Right lobe of liver (tissue), 6 donors: ENCODE data around the gene EEFSEC. TPM values are rescaled to one million over a fixed set of nuclear protein-coding genes. Genes with fewer than 3 reads are reported as not detected.

Source experiments
- ATAC-seq, 4 donors: fragments of 200-7000 bp; cut with Tn5 transposase; one replicate each; pipeline ENCODE4 v1.9.1; 2020; ENCODE audit warnings: mild to moderate bottlenecking in 4 of 4, moderate library complexity in 4 of 4
- DNase-seq, 3 donors: peaks; one replicate each; pipeline ENCODE4 v3.0.0-alpha.2; 2020
- H3K27ac ChIP-seq, 3 donors: fragments of 200-600 bp; one replicate each; pipeline ENCODE4 v1.8.0; 2022
- H3K27me3 ChIP-seq, 2 donors: fragments of 200-600 bp; one replicate each; pipeline ENCODE4 v1.8.0; 2022
- H3K36me3 ChIP-seq, 4 donors: fragments of 200-600 bp; sonication (generic) in 1 of 4; one replicate each; pipeline versions ENCODE4 v1.5.1 to v1.8.0; 2017 to 2022; ENCODE audit warnings: control low read depth in 1 of 4
- H3K4me1 ChIP-seq, 4 donors: fragments of 200-600 bp; sonication (generic) in 1 of 4; one replicate each; pipeline versions ENCODE4 v1.5.1 to v1.8.0; 2017 to 2022; ENCODE audit warnings: control low read depth in 1 of 4
- H3K4me3 ChIP-seq, 3 donors: fragments of 200-600 bp; one replicate each; pipeline ENCODE4 v1.8.0; 2022
- H3K9me3 ChIP-seq, 4 donors: fragments of 200-600 bp; sonication (generic) in 1 of 4; one replicate each; pipeline versions ENCODE4 v1.5.1 to v1.8.0; 2017 to 2022; ENCODE audit warnings: control low read depth in 1 of 4
- POLR2A ChIP-seq: fragments of 450-650 bp; IDR thresholded peaks from one replicate; pipeline ENCODE4 v1.6.1; 2017; ENCODE audit warnings: antibody characterized with exemption, mild to moderate bottlenecking
- WGBS: methylation state at CpG from one replicate; pipeline ENCODE4 v1.1.6; 2018; ENCODE audit warnings: low coverage, low lambda C conversion rate; ENCODE audit not compliant: insufficient coverage; ENCODE audit errors: missing lambda C conversion rate; 5-methylcytosine and 5-hydroxymethylcytosine counted together
- intact Hi-C, 2 donors: fragments of 100-400 bp; cut with DNase I; formaldehyde crosslinking; loops; one replicate each; pipeline versions ENCODE4 v1.11.2 to v1.14.1; 2022
- total RNA-seq, 6 experiments: library from RNA; depleted of rRNA in 2 of 6; stranded (reverse); fragments of >200 nt in 2 of 6; fragmentation: NEBNext Ultra II Directional in 3 of 6; extraction: Animal tissue kit (Norgen Biotek cat#: 25700) in 3 of 6; gene quantifications; one replicate each; pipeline versions ENCODE4 v1.1.0 to v1.2.4, GENCODE V29; 2016 to 2023
- TF ChIP-seq, protein P1 (sequence below), 4 donors: fragments of 200-600 bp in 3 of 4; fragments of 450-650 bp in 1 of 4; IDR thresholded peaks; one replicate each; pipeline versions ENCODE4 v1.5.1 to v1.8.0; 2016 to 2022; ENCODE audit warnings: antibody characterized with exemption in 4 of 4, mild to moderate bottlenecking in 2 of 4
- donor health status: DM: no; HTN: yes; CAD: no.
- donor health status: DM: no; HTN: no; CAD: no.
- donor health status: DM: no; HTN: no; CAD: no.
- donor health status: DM: no; HTN: yes; CAD: no.
- donor health status: DM: no; HTN: yes; CAD: no.

Gene EEFSEC
- total RNA-seq, 6 experiments from 2014 or later: 10.1 to 24.0 (median 13.4) TPM

DNA sequence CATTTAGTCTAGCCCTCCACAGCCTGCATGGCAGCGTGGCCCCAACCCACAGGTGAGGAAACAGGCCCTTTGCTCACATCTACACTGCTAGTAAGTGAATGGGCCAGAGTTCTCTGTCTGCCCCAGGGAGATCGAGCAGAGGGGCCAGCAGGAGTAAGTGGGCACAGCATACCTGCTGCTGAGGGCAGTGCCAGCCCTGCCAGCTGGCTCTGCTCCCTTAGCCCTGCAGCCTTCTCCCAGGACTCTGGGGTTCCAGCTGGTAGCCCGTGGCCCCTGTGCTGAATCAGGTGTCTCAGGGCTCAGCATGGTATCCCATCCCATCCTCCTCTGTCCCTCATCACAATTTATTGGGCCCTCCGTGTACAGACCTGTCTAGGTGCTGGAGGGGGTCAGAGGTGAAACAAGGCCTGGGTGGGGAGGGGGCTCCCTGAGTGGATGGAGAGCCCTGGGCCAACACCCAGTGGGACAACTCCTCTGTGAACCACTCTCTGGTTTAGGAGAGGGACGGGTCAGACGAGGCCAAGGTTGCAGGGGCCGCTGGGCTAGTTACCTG lies 211.6 kb downstream of the EEFSEC start:
- Histone ChIP-seq H3K27ac (no peak overlapping the region), H3K36me3 (no peaks in the 10 kb centered on the region), H3K9me3 (no peaks in the 10 kb centered on the region), H3K27me3 (no peaks in the 10 kb centered on the region), H3K4me1 (no peaks in the 10 kb centered on the region), H3K4me3 (no peak overlapping the region)
- 93% methylated on average over 5 of the region's 7 CpGs for WGBS
- no peak for TF ChIP-seq POLR2A
- TF ChIP-seq, protein P1, sequence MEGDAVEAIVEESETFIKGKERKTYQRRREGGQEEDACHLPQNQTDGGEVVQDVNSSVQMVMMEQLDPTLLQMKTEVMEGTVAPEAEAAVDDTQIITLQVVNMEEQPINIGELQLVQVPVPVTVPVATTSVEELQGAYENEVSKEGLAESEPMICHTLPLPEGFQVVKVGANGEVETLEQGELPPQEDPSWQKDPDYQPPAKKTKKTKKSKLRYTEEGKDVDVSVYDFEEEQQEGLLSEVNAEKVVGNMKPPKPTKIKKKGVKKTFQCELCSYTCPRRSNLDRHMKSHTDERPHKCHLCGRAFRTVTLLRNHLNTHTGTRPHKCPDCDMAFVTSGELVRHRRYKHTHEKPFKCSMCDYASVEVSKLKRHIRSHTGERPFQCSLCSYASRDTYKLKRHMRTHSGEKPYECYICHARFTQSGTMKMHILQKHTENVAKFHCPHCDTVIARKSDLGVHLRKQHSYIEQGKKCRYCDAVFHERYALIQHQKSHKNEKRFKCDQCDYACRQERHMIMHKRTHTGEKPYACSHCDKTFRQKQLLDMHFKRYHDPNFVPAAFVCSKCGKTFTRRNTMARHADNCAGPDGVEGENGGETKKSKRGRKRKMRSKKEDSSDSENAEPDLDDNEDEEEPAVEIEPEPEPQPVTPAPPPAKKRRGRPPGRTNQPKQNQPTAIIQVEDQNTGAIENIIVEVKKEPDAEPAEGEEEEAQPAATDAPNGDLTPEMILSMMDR (IDR thresholded peaks at IDR 0.05): no peak
- ATAC-seq (no peak), DNase-seq (peak in 1 of 3 donors; percentile 35)
- intact Hi-C loops: no loop called here

DNA sequence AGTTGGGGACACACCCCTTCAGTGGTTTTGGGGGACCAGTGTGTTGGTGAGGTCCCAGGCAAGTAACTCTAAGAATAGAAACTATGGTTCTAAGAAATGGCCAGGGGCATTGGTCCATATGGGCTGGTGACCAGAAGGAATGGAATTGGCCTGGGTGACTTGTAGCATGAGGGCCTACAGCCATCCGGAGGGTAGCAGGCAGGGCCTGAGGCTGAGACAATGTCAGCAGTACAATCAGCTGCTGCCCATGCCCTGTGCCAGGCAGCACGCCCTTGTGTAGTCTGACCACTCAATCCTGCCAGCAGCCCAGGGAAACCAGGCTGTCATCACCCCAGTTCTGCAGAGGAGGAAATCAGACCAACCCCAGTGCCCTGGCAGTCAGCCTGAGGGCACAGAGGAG lies 212.9 kb downstream of the EEFSEC start:
- Histone ChIP-seq H3K36me3 (no peaks in the 10 kb centered on the region), H3K4me1 (no peaks in the 10 kb centered on the region), H3K4me3 (no peak overlapping the region), H3K27ac (no peak overlapping the region), H3K27me3 (no peaks in the 10 kb centered on the region), H3K9me3 (no peaks in the 10 kb centered on the region)
- DNase-seq (peak in 1 of 3 donors; percentile 43), ATAC-seq (no peak)
- no peak for TF ChIP-seq POLR2A
- TF ChIP-seq, protein P1 (IDR thresholded peaks at IDR 0.05): no peak
- no CpG with 5 or more reads among the region's 2 CpGs for WGBS
- intact Hi-C loops: no loop called here

DNA sequence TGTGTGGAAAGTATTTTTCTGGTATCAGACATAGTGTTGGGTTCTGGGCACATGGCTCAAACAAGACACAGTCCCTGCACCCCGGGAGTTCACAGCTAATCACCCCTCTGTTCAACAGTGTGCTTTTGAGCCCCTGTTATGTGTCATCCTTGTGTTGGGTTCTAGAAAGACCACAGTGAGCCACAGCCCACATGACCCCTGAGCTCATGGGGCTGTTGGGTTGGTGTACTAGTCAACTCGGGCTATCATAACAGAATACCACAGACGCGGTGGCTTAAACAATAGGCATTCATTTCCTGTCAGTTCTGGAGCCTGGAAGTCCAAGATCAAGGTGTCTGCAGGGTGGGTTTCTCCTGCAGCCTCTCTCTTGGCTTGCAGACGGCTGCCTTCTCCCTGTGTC lies 213.4 kb downstream of the EEFSEC start:
- intact Hi-C loops: no loop called here
- H3K36me3 ChIP-seq: no peaks in the 10 kb centered on the region
- no peaks in the 10 kb centered on the region for H3K27me3 ChIP-seq
- H3K4me3 ChIP-seq: no peak overlapping the region
- H3K4me1 ChIP-seq: no peaks in the 10 kb centered on the region
- H3K27ac ChIP-seq: no peak overlapping the region
- no peak for ATAC-seq
- TF ChIP-seq POLR2A: no peak
- TF ChIP-seq, protein P1 (IDR thresholded peaks at IDR 0.05): no peak
- DNase-seq: no peak
- WGBS: 100% methylated on average over 1 of the region's 5 CpGs
- H3K9me3 ChIP-seq: no peaks in the 10 kb centered on the region

DNA sequence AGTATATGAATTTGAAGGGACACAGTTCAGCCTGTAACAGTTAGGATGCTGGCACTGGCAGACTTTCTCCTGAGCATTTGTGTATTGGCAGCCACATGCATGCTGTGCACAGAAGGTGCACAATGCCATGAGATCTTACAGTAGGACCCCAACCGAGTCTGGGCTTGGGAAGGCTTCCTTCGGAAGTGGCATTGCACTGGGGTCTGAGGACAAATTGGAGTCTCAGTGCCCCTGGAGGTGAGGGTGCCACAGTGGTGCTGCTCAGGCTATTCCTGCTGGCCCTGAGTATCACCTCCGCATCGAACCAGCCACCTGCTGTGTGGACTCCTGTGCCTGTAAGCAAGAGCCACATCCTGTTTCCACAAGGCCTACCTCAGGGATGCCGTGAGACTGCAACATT lies 213.9 kb downstream of the EEFSEC start:
- no peaks in the 10 kb centered on the region for H3K9me3 ChIP-seq
- H3K27ac ChIP-seq: no peak overlapping the region
- ATAC-seq (no peak), DNase-seq (no peak)
- H3K4me3 ChIP-seq: no peak overlapping the region
- no peaks in the 10 kb centered on the region for H3K4me1 ChIP-seq
- no peaks in the 10 kb centered on the region for H3K27me3 ChIP-seq
- WGBS: no CpG with 5 or more reads among the region's 5 CpGs
- TF ChIP-seq, protein P1 (IDR thresholded peaks at IDR 0.05): no peak
- no peak for TF ChIP-seq POLR2A
- no peaks in the 10 kb centered on the region for H3K36me3 ChIP-seq
- intact Hi-C loops: no loop called here

DNA sequence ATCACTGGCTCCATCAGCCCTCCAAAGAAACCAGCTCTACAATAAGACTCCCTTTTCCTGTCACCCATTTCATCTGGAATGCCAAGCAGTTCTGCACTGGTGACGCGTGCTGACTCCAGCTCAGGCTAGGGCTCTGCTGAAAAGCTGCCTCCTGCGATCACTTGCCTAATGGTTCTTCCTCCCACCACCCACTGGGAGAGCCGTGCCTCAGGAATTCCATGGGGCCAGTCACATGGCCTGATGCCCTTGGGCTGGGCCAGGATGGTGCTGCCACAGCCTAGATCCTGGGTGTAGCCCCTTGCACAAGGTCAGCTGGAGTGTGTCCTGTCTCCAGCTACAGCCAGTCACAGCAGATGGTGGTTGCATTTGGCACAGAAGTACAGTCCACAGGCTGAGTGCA lies 214.5 kb downstream of the EEFSEC start:
- TF ChIP-seq, protein P1 (IDR thresholded peaks at IDR 0.05): no peak
- no peak for TF ChIP-seq POLR2A
- WGBS: no CpG with 5 or more reads among the region's 4 CpGs

More for the DNA sequence above, 214.5 kb downstream of the EEFSEC start:
- Histone ChIP-seq H3K9me3 (no peaks in the 10 kb centered on the region), H3K4me3 (no peak overlapping the region), H3K36me3 (no peaks in the 10 kb centered on the region), H3K27me3 (no peaks in the 10 kb centered on the region), H3K27ac (no peak overlapping the region), H3K4me1 (no peaks in the 10 kb centered on the region)
- DNase-seq (peak in 1 of 3 donors; percentile 22), ATAC-seq (no peak)
- intact Hi-C loops: no loop called here
